ENCODE measurements around the gene LCK. TPM values are rescaled to one million over a fixed set of nuclear protein-coding genes. Genes with fewer than 3 reads are reported as not detected.

LCK gene
- total RNA-seq, 1 experiment from 2014 or later: 51.0 TPM

DNA sequence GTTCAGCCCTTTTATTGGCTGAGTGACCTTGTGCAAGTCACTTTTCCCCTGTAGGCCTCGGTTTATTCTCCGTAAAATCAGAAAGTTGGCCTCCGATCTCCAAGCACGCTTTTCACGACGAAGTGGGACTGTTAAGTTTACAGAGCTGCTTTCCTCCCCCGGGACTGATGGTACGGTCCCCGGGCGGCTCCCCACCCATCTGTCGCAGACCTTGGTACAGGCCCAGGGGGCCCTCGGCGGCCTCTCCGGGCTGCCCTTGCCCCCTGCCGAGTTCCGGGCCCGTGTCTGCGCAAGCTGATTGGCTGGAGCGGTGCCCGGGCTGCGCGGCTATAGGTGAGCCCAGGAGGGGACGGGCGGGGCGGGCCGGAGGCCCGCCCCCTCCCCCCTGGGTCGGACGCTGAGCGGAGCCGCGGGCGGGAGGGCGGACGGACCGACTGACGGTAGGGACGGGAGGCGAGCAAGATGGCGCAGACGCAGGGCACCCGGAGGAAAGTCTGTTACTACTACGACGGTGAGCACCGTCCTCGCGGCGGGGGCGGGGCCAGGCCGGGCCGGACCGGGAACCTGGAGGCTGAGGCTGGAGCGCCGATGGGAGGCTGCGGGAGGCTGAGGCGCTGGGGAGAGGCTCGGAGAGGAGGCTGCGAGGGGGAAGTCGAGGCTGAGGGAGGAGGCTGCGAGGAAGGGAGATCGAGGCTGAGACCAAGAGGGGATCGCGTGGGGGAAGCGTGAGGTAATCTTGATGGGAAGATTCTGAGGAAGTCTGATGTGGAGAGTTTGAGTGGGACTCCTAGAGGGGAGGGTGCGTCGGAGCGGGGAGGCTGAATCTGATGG lies 40.9 kb downstream of the LCK start, which contains the start of gene HDAC1 (continued):
- TF ChIP-seq SP1 (CRISPR knock-in tag; conservative IDR thresholded peaks at IDR 0.05) (peak; percentile 58; the same call in 1 of the 2 replicates), ESRRA (CRISPR knock-in tag; IDR thresholded peaks at IDR 0.05; ENCODE audit: borderline replicate concordance) (no peak), RELA (CRISPR knock-in tag; IDR thresholded peaks at IDR 0.05; ENCODE audit: borderline replicate concordance) (0 out of 2 replicates have a peak, but pooled peaks have one; percentile 37), TEAD1 (CRISPR knock-in tag; IDR thresholded peaks at IDR 0.05) (0 out of 2 replicates have a peak, but pooled peaks have one; percentile 20), NFYB (CRISPR knock-in tag; conservative IDR thresholded peaks at IDR 0.05; ENCODE audit: low read depth) (peak; percentile 83), ZNF416 (CRISPR knock-in tag; IDR thresholded peaks at IDR 0.05) (peak; percentile 68; the same call in 1 of the 2 replicates), KAT7 (CRISPR knock-in tag; IDR thresholded peaks at IDR 0.05; ENCODE audit: borderline replicate concordance) (peak; percentile 68; the same call in 1 of the 2 replicates), ETV6 (CRISPR knock-in tag; IDR thresholded peaks at IDR 0.05) (peak; percentile 93), STAT6 (CRISPR knock-in tag; conservative IDR thresholded peaks at IDR 0.05; ENCODE audit: low read depth) (no peak), ATF1 (CRISPR knock-in tag; IDR thresholded peaks at IDR 0.05) (no peak), ZNF317 (CRISPR knock-in tag; IDR thresholded peaks at IDR 0.05; ENCODE audit: borderline replicate concordance, low read depth) (no peak), GTF2I (CRISPR knock-in tag; conservative IDR thresholded peaks at IDR 0.05) (peak; percentile 99), ZNF423 (CRISPR knock-in tag; IDR thresholded peaks at IDR 0.05) (peak; percentile 97), MYBL2 (CRISPR knock-in tag; IDR thresholded peaks at IDR 0.05) (peak; percentile 56; the same call in 1 of the 2 replicates)
- TF ChIP-seq, protein P1, sequence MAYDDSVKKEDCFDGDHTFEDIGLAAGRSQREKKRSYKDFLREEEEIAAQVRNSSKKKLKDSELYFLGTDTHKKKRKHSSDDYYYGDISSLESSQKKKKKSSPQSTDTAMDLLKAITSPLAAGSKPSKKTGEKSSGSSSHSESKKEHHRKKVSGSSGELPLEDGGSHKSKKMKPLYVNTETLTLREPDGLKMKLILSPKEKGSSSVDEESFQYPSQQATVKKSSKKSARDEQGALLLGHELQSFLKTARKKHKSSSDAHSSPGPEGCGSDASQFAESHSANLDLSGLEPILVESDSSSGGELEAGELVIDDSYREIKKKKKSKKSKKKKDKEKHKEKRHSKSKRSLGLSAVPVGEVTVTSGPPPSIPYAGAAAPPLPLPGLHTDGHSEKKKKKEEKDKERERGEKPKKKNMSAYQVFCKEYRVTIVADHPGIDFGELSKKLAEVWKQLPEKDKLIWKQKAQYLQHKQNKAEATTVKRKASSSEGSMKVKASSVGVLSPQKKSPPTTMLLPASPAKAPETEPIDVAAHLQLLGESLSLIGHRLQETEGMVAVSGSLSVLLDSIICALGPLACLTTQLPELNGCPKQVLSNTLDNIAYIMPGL (CRISPR knock-in tag; IDR thresholded peaks at IDR 0.05): 0 out of 2 replicates have a peak, but pooled peaks have one; percentile 35
- TF ChIP-seq, protein P2, sequence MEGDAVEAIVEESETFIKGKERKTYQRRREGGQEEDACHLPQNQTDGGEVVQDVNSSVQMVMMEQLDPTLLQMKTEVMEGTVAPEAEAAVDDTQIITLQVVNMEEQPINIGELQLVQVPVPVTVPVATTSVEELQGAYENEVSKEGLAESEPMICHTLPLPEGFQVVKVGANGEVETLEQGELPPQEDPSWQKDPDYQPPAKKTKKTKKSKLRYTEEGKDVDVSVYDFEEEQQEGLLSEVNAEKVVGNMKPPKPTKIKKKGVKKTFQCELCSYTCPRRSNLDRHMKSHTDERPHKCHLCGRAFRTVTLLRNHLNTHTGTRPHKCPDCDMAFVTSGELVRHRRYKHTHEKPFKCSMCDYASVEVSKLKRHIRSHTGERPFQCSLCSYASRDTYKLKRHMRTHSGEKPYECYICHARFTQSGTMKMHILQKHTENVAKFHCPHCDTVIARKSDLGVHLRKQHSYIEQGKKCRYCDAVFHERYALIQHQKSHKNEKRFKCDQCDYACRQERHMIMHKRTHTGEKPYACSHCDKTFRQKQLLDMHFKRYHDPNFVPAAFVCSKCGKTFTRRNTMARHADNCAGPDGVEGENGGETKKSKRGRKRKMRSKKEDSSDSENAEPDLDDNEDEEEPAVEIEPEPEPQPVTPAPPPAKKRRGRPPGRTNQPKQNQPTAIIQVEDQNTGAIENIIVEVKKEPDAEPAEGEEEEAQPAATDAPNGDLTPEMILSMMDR (IDR thresholded peaks at IDR 0.05): no peak
- TF ChIP-seq, protein P3, sequence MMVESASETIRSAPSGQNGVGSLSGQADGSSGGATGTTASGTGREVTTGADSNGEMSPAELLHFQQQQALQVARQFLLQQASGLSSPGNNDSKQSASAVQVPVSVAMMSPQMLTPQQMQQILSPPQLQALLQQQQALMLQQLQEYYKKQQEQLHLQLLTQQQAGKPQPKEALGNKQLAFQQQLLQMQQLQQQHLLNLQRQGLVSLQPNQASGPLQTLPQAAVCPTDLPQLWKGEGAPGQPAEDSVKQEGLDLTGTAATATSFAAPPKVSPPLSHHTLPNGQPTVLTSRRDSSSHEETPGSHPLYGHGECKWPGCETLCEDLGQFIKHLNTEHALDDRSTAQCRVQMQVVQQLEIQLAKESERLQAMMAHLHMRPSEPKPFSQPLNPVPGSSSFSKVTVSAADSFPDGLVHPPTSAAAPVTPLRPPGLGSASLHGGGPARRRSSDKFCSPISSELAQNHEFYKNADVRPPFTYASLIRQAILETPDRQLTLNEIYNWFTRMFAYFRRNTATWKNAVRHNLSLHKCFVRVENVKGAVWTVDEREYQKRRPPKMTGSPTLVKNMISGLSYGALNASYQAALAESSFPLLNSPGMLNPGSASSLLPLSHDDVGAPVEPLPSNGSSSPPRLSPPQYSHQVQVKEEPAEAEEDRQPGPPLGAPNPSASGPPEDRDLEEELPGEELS (CRISPR knock-in tag; IDR thresholded peaks at IDR 0.05): peak; percentile 89; the same call in 1 of the 2 replicates
- TF ChIP-seq, protein P4, sequence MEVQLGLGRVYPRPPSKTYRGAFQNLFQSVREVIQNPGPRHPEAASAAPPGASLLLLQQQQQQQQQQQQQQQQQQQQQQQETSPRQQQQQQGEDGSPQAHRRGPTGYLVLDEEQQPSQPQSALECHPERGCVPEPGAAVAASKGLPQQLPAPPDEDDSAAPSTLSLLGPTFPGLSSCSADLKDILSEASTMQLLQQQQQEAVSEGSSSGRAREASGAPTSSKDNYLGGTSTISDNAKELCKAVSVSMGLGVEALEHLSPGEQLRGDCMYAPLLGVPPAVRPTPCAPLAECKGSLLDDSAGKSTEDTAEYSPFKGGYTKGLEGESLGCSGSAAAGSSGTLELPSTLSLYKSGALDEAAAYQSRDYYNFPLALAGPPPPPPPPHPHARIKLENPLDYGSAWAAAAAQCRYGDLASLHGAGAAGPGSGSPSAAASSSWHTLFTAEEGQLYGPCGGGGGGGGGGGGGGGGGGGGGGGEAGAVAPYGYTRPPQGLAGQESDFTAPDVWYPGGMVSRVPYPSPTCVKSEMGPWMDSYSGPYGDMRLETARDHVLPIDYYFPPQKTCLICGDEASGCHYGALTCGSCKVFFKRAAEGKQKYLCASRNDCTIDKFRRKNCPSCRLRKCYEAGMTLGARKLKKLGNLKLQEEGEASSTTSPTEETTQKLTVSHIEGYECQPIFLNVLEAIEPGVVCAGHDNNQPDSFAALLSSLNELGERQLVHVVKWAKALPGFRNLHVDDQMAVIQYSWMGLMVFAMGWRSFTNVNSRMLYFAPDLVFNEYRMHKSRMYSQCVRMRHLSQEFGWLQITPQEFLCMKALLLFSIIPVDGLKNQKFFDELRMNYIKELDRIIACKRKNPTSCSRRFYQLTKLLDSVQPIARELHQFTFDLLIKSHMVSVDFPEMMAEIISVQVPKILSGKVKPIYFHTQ (CRISPR knock-in tag; IDR thresholded peaks at IDR 0.05): no peak
- TF ChIP-seq, protein P5, sequence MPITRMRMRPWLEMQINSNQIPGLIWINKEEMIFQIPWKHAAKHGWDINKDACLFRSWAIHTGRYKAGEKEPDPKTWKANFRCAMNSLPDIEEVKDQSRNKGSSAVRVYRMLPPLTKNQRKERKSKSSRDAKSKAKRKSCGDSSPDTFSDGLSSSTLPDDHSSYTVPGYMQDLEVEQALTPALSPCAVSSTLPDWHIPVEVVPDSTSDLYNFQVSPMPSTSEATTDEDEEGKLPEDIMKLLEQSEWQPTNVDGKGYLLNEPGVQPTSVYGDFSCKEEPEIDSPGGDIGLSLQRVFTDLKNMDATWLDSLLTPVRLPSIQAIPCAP (CRISPR knock-in tag; IDR thresholded peaks at IDR 0.05): peak; percentile 74; the same call in 1 of the 2 replicates
- TF ChIP-seq, protein P6, sequence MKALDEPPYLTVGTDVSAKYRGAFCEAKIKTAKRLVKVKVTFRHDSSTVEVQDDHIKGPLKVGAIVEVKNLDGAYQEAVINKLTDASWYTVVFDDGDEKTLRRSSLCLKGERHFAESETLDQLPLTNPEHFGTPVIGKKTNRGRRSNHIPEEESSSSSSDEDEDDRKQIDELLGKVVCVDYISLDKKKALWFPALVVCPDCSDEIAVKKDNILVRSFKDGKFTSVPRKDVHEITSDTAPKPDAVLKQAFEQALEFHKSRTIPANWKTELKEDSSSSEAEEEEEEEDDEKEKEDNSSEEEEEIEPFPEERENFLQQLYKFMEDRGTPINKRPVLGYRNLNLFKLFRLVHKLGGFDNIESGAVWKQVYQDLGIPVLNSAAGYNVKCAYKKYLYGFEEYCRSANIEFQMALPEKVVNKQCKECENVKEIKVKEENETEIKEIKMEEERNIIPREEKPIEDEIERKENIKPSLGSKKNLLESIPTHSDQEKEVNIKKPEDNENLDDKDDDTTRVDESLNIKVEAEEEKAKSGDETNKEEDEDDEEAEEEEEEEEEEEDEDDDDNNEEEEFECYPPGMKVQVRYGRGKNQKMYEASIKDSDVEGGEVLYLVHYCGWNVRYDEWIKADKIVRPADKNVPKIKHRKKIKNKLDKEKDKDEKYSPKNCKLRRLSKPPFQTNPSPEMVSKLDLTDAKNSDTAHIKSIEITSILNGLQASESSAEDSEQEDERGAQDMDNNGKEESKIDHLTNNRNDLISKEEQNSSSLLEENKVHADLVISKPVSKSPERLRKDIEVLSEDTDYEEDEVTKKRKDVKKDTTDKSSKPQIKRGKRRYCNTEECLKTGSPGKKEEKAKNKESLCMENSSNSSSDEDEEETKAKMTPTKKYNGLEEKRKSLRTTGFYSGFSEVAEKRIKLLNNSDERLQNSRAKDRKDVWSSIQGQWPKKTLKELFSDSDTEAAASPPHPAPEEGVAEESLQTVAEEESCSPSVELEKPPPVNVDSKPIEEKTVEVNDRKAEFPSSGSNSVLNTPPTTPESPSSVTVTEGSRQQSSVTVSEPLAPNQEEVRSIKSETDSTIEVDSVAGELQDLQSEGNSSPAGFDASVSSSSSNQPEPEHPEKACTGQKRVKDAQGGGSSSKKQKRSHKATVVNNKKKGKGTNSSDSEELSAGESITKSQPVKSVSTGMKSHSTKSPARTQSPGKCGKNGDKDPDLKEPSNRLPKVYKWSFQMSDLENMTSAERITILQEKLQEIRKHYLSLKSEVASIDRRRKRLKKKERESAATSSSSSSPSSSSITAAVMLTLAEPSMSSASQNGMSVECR (CRISPR knock-in tag; IDR thresholded peaks at IDR 0.05; ENCODE audit: borderline replicate concordance): peak; percentile 52; the same call in 1 of the 2 replicates
